PC-9 (cell line): ENCODE results near the gene CDH12.
"Not testable (repeated sequence)": the region's sequence is repeated elsewhere in the genome, so short reads cannot be mapped to it uniquely, and the experiment has no call there.

Experiments
- CTCF ChIP-seq: fragments of 200-600 bp; sonication (generic); conservative IDR thresholded peaks from 2 replicates; pipeline ENCODE4 v1.6.1; 2017; ENCODE audit warnings: mixed run types, antibody characterized with exemption, mild to moderate bottlenecking, moderate library complexity
- EZH2 ChIP-seq: fragments of 200-600 bp; sonication (generic); IDR thresholded peaks from 2 replicates; pipeline ENCODE4 v1.8.0; 2017; ENCODE audit warnings: antibody characterized with exemption, low read depth

DNA sequence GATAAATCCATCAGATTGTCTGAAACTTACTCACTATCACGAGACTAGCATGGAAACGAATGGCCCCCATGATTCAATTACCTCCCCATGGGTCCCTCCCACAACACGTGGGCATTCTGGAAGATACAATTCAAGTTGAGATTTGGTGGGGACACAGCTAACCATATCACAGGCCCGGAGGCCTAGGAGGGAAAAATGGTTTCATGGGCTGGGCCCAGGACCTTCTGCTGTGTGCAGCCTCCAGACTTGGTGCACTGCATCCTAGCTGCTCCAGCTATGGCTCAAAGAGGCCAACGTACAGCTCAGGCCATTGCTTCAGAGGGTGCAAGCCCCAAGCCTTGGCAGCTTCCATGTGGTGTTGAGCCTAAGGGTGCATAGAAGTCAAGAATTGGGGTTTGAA lies 245.6 kb downstream of the CDH12 start:
- not testable (repeated sequence) for TF ChIP-seq CTCF, EZH2
